OCI-LY3 (cell line): ENCODE measurements around the gene NACAD.

Source experiments
- CTCF ChIP-seq: fragments of 200-600, 300-600 bp; sonication (generic); IDR thresholded peaks from 2 replicates; pipeline ENCODE4 v1.5.1; 2014; ENCODE audit warnings: antibody characterized with exemption, low read length, low read depth
- EZH2phosphoT487 ChIP-seq: fragments of 200-600 bp; shearing (Covaris generic); IDR thresholded peaks from 2 replicates; pipeline ENCODE4 v1.6.1; 2018; ENCODE audit warnings: antibody characterized with exemption, mixed run types, low read depth

GRCh38 chr7:45080265-45080957 is 8.4 kb downstream of the NACAD start:
- TF ChIP-seq CTCF, result no peak
- no peak for TF ChIP-seq EZH2phosphoT487
